ENCODE measurements around the gene STC2.

- no peak for TF ChIP-seq CTCF (IDR thresholded peaks at IDR 0.05)
- no peak for TF ChIP-seq POLR2A (IDR thresholded peaks at IDR 0.05)
These were observed 46.3 kb downstream of the STC2 start for GRCh38 chr5:173281910-173282309.

Data from thyroid gland (tissue), 4 donors.